ENCODE results near the gene GANAB. TPM values are rescaled to one million over a fixed set of nuclear protein-coding genes. Genes with fewer than 3 reads are reported as not detected.

The GANAB gene
- total and polyA plus RNA-seq, 2 experiments from 2014 or later, result 82.3 to 272 TPM

DNA sequence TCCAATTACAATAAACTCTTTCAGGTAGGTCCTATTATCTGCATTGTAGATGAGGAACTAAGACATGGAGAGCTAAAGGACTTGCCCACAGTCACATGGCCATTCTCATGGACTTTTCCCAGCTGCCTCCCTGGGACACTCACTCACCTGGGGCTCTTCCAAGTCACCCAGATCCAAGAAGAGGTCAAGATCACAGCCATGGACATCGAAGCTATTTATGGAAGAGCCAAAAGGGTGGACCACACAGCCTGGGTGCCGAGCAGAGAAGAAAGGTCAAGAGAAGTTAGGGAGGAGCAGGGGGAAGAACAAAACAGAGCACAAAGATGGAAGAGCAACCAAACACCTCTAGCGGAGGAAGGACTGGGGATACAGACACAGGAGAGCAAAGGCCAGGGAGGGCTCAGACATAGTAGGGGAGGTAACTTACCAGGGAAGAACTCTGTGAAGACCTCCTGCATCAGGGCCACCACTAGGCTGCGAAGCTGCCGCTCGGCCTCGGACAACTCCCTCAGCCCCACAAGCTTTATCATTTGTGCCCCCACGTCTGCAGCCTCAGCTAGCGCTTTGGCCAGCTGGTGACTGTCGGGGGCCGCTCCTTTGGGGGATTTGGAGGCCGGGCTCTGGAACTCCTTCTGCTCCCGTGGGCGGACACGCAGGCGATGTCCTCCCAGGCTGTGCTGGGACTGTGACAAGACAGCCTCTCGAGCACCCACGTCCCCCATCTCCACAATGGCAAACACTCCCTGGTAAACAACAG is 65.3 kb downstream of the GANAB start:
- Histone ChIP-seq H2AFZ (no peak overlapping the region), H3K36me3 (ENCODE audit: insufficient read depth) (peaks cover 3% of the 10 kb centered on the region), H3K79me2 (replicated peaks; ENCODE audit: insufficient read depth) (peaks cover 12% of the 10 kb centered on the region; the same call in 1 of the 2 replicates), H3F3A (replicated peaks; ENCODE audit: low read depth) (peaks cover 5% of the 10 kb centered on the region; the same call in 1 of the 2 replicates), H3K4me1 (ENCODE audit: insufficient read depth) (no peaks in the 10 kb centered on the region), H3K27me3 (ENCODE audit: insufficient read depth) (no peaks in the 10 kb centered on the region), H3K27ac (ENCODE audit: low read depth) (no peak overlapping the region), H3K4me2 (no peak overlapping the region), H4K20me1 (replicated peaks; ENCODE audit: insufficient read depth) (no peaks in the 10 kb centered on the region; the same call in none of the 2 replicates), H3K9me2 (ENCODE audit: insufficient read depth) (no peaks in the 10 kb centered on the region), H3K4me3 (no peak overlapping the region)
- Mint-ChIP-seq H3K36me3 (ENCODE audit: low read depth) (peaks cover 55% of the 10 kb centered on the region), H3K27me3 (ENCODE audit: insufficient read depth, low read depth, poor library complexity) (peaks cover 5% of the 10 kb centered on the region), H3K27ac (no peak overlapping the region), H3K4me1 (no peaks in the 10 kb centered on the region; the same call in 2 of the 3 replicates), H3K4me3 (no peak overlapping the region), H3K9me3 (no peaks in the 10 kb centered on the region; the same call in 2 of the 3 replicates)
- TF ChIP-seq ZNF114 (CRISPR knock-in tag; IDR thresholded peaks at IDR 0.05) (no peak), ZNF331 (CRISPR knock-in tag; IDR thresholded peaks at IDR 0.05; ENCODE audit: low read depth) (no peak), CTCF (conservative IDR thresholded peaks at IDR 0.05; ENCODE audit: low read depth in 2 of 2) (no peak), NANOG (IDR thresholded peaks at IDR 0.05; ENCODE audit: borderline replicate concordance) (no peak), EZH2 (IDR thresholded peaks at IDR 0.05; ENCODE audit: low read depth, unreplicated experiment) (no peak), CREB1 (CRISPR knock-in tag; IDR thresholded peaks at IDR 0.05; ENCODE audit: low read depth) (no peak), EZH2phosphoT487 (IDR thresholded peaks at IDR 0.05; ENCODE audit: unreplicated experiment) (no peak), ZNF462 (CRISPR knock-in tag; IDR thresholded peaks at IDR 0.05) (no peak), JUNB (IDR thresholded peaks at IDR 0.05; ENCODE audit: unreplicated experiment) (no peak), POLR2AphosphoS5 (IDR thresholded peaks at IDR 0.05; ENCODE audit: low read depth) (no peak), STAT1 (IDR thresholded peaks at IDR 0.05; ENCODE audit: unreplicated experiment) (no peak), REST (IDR thresholded peaks at IDR 0.05; ENCODE audit: unreplicated experiment) (no peak)
- TF ChIP-seq, protein P1, sequence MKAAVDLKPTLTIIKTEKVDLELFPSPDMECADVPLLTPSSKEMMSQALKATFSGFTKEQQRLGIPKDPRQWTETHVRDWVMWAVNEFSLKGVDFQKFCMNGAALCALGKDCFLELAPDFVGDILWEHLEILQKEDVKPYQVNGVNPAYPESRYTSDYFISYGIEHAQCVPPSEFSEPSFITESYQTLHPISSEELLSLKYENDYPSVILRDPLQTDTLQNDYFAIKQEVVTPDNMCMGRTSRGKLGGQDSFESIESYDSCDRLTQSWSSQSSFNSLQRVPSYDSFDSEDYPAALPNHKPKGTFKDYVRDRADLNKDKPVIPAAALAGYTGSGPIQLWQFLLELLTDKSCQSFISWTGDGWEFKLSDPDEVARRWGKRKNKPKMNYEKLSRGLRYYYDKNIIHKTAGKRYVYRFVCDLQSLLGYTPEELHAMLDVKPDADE (IDR thresholded peaks at IDR 0.05), result no peak
- no peak for ATAC-seq
- DNase-seq (ENCODE audit: low spot score), result no peak

All from GM23338 (cell line).